Tibial artery (tissue), 4 donors: ENCODE data around the gene PTPN14.

ENCODE experiments used
- DNase-seq, 2 donors: peaks; one replicate each; pipeline ENCODE4 v3.0.0-alpha.2; 2019
- H3K27ac ChIP-seq, 2 donors: fragments of 200-600 bp; sonication (generic) in 1 of 2; 1 replicate in 1 of 2; 2 replicates in 1 of 2; pipeline ENCODE4 v1.5.1; 2018 to 2019; ENCODE audit warnings: mild to moderate bottlenecking in 1 of 2
- H3K27me3 ChIP-seq, 2 donors: fragments of 200-600 bp; sonication (generic) in 1 of 2; one replicate each; pipeline versions ENCODE4 v1.5.1 to v1.6.0; 2016 to 2019
- H3K36me3 ChIP-seq, 3 donors: fragments of 200-600 bp; sonication (generic) in 2 of 3; one replicate each; pipeline ENCODE4 v1.5.1; 2016 to 2019; ENCODE audit warnings: mild to moderate bottlenecking in 2 of 3
- H3K4me1 ChIP-seq, 4 donors: fragments of 200-600 bp; sonication (generic) in 2 of 4; 1 replicate in 3 of 4; 2 replicates in 1 of 4; pipeline ENCODE4 v1.5.1; 2016 to 2019
- H3K4me3 ChIP-seq, 2 donors: fragments of 200-600 bp; sonication (generic) in 1 of 2; 1 replicate in 1 of 2; 2 replicates in 1 of 2; pipeline ENCODE4 v1.5.1; 2018 to 2019; ENCODE audit warnings: mild to moderate bottlenecking in 2 of 2
- H3K9me3 ChIP-seq, 3 donors: fragments of 200-600 bp; sonication (generic) in 1 of 3; one replicate each; pipeline ENCODE4 v1.5.1; 2016 to 2019
- intact Hi-C: fragments of 100-400 bp; cut with DNase I; formaldehyde crosslinking; loops from one replicate; pipeline ENCODE4 v1.15.0; 2023; ENCODE audit warnings: low total_unique reads
- TF ChIP-seq, protein P1 (sequence below), 2 experiments: fragments of 200-600 bp in 1 of 2; fragments of 450-650 bp in 1 of 2; IDR thresholded peaks; one replicate each; pipeline ENCODE4 v1.5.1; 2017 to 2019; ENCODE audit warnings: antibody characterized with exemption in 2 of 2, mild to moderate bottlenecking in 1 of 2, moderate library complexity in 1 of 2

PTPN14 gene

DNA sequence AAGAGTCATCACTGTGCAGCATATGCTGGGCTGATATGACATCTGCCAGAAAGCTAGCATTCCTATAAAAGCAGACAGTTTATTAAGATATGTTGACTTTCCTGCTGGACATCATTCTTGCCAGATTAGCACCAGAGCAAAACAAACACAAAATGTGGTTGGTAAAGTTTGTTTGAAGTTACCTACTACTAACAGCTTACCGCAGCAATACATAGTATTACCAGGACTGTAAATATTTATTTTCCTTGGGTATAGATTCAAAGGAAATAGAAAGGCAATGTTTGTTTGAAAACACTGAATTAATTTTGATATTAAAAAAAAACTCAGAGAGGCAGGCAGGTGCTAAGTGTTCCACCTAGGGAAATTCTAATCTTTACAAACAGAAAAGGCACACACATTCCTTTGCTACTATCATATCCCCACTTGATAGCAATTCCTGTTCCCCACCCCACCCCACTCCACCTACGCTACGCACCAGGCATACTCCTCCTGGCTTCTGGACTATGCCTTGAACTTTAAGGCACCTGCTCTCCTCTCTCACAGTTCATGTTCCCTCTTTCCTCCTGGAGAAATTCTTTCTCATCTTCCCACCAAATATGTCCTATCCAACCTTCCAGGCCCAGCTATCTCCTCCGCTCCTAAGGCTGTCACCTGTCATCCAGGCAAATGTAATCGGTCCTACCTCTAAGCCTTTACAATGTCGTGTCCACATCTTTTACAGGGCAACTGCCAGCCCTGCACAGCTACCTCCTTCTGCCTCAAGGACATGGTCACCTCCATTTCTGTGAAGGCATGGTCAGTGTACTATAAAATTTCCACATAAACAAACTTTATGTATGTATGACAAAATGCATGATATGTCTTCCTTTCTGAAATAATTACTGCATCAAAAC, 34.7 kb downstream of the PTPN14 start:
- H3K9me3 ChIP-seq = no peaks in the 10 kb centered on the region
- H3K27me3 ChIP-seq = no peaks in the 10 kb centered on the region
- H3K4me1 ChIP-seq = peaks cover 0 to 29% (median 20%) of the 10 kb centered on the region in 4 donors
- no peak overlapping the region for H3K27ac ChIP-seq
- TF ChIP-seq, protein P1, sequence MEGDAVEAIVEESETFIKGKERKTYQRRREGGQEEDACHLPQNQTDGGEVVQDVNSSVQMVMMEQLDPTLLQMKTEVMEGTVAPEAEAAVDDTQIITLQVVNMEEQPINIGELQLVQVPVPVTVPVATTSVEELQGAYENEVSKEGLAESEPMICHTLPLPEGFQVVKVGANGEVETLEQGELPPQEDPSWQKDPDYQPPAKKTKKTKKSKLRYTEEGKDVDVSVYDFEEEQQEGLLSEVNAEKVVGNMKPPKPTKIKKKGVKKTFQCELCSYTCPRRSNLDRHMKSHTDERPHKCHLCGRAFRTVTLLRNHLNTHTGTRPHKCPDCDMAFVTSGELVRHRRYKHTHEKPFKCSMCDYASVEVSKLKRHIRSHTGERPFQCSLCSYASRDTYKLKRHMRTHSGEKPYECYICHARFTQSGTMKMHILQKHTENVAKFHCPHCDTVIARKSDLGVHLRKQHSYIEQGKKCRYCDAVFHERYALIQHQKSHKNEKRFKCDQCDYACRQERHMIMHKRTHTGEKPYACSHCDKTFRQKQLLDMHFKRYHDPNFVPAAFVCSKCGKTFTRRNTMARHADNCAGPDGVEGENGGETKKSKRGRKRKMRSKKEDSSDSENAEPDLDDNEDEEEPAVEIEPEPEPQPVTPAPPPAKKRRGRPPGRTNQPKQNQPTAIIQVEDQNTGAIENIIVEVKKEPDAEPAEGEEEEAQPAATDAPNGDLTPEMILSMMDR (IDR thresholded peaks at IDR 0.05) = no peak
- DNase-seq = no peak
- no peak overlapping the region for H3K4me3 ChIP-seq
- intact Hi-C loops = no loop called here
- no peaks in the 10 kb centered on the region for H3K36me3 ChIP-seq

DNA sequence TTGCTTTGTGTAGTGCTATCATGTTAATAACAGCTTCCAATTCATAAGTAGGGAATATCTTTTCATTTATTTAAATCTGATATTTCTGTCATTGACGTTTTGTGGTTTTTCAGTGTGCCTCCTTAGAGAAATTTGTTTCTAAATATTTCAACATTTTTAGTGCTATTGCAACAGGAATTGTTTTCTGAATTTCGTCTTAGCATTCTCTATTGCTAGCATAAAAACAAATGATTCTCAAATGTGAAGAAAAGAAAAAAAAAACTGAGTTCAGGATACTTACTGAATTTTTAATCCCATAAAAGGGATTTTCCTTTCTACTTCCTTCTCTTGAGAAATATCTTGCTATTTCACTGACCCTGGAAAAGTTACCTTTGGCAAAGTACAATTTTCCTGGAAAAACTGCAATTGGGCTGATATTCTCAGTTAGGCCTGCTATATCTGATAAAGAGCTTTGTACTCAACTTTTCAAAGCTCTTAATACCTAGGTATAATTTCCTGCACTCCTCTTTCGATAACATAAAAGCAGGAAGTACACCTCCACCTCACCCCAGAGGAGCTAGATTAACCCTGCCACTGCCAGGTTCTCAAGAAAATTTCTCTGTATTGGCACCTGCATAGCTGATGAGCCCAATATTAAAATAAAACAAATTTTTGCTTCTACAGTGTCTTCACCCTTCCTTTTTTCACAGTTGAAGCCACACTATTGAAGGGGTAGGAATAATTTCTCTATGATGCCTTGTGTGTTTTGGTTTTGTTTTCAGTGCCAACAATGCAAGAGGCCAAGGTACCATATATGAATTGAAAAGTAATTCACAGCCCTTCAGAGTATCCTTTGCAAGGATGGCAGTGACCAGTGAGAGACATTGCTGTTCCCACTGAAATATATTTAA, 35.6 kb downstream of the PTPN14 start:
- H3K27ac ChIP-seq = no peak overlapping the region
- intact Hi-C loops = no loop called here
- DNase-seq = no peak
- H3K9me3 ChIP-seq = no peaks in the 10 kb centered on the region
- no peaks in the 10 kb centered on the region for H3K36me3 ChIP-seq
- H3K4me1 ChIP-seq = peaks cover 0 to 29% (median 20%) of the 10 kb centered on the region in 4 donors
- H3K27me3 ChIP-seq = no peaks in the 10 kb centered on the region
- no peak overlapping the region for H3K4me3 ChIP-seq
- TF ChIP-seq, protein P1 (IDR thresholded peaks at IDR 0.05) = no peak

DNA sequence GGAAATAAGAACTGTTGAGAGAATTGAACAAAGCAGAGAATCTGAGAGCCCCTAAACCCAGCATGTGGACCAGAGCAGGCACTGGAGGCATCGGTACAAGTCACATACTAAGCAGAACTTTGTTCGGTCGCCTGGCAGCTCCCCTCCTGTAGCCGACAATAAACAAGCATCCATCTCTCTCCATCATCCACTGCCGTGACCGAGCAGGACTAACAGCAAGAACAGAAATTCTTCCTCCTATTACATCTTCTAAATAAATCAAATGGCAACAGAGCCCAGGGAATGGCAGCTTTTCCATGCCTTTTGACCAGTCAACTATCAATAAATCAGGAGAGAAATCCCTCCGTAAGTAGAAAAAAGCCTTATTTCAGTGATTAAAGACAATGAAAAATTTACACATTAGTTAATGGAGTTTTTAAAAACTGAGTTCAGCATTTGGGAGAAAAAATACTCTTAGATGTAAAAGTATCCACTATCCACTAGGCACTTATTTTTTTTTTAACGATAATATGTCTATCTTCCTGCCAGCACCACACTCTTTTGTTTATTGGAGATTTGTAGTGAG, 36.5 kb downstream of the PTPN14 start:
- Histone ChIP-seq H3K36me3 (no peaks in the 10 kb centered on the region), H3K27ac (no peak overlapping the region), H3K27me3 (no peaks in the 10 kb centered on the region), H3K9me3 (no peaks in the 10 kb centered on the region), H3K4me3 (no peak overlapping the region), H3K4me1 (peaks cover 0 to 29% (median 20%) of the 10 kb centered on the region in 4 donors)
- no peak for DNase-seq
- intact Hi-C loops = no loop called here
- TF ChIP-seq, protein P1 (IDR thresholded peaks at IDR 0.05) = no peak

DNA sequence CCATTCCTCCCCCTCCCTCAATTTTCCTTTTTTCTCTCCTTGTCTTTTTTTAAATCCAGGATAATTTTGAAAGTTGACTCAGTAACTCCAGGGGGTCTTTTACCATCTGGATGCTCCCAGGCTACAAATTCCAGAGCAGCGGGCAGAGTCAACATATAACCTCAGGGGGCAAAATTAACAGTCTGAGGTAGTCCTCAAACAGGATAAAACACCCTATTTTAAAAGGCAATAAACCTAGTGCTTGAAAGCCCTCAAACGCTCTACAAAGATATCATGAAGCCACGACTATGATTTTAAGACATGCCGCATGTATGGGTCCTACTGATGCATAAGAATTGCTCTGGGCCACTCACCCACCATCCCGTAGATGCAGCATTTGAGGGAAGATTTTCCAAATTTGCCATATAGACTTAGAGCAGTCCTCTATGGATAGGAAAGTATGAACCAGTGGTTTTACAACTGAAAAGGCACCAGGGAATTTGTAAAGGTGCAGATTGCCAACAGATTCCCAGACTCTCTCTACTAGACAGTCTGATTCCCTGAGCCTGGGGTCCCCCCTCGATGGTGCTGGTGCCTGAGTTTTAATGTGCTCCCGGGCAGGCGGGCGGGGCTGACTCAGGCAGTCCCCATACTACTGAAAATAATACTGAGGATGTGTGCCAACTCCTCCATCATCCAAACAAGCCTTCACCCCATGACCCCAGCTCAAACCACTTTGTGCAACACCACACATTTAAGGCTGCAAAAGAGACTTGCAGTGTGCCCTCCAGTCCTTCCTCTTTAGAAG, 37.2 kb downstream of the PTPN14 start:
- Histone ChIP-seq H3K36me3 (no peaks in the 10 kb centered on the region), H3K4me3 (no peak overlapping the region), H3K27me3 (no peaks in the 10 kb centered on the region), H3K4me1 (peaks cover 0 to 29% (median 20%) of the 10 kb centered on the region in 4 donors), H3K27ac (no peak overlapping the region), H3K9me3 (no peaks in the 10 kb centered on the region)
- intact Hi-C loops = no loop called here
- DNase-seq = no peak
- TF ChIP-seq, protein P1 (IDR thresholded peaks at IDR 0.05) = no peak

DNA sequence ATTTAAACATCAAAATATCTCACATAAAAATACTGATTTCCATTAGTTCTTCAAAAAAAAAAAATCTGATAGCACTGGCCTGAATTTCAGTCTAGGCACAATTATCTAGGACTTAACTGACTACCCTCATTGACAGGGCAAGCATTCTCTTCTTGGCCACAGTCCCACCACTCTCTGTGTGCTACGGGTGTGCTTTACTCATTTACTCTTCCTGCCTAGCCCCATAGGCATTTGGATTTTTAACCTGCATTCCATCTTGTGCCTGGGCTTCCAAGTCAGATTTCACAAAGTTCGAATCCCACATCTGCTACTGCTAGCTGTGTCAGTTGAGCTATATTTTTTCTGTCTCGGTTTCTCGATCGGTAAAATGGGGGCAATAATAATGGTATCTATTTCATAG, 38.0 kb downstream of the PTPN14 start:
- intact Hi-C loops = no loop called here
- Histone ChIP-seq H3K36me3 (no peaks in the 10 kb centered on the region), H3K27me3 (no peaks in the 10 kb centered on the region), H3K27ac (no peak overlapping the region), H3K4me3 (no peak overlapping the region), H3K4me1 (peaks cover 0 to 29% (median 20%) of the 10 kb centered on the region in 4 donors), H3K9me3 (no peaks in the 10 kb centered on the region)
- no peak for DNase-seq
- TF ChIP-seq, protein P1 (IDR thresholded peaks at IDR 0.05) = no peak
